Adrenal gland (tissue), 5 donors: ENCODE measurements around the gene SLC38A5.

Source experiments
- CTCF ChIP-seq, 6 experiments: fragments of 450-650 bp in 4 of 6; fragments of 200-600 bp in 2 of 6; sonication (generic) in 1 of 6; IDR thresholded peaks; 1 replicate in 5 of 6; 2 replicates in 1 of 6; pipeline versions ENCODE4 v1.5.1 to v1.8.0; 2016 to 2021; ENCODE audit warnings: antibody characterized with exemption in 6 of 6, mild to moderate bottlenecking in 2 of 6, moderate library complexity in 1 of 6
- POLR2A ChIP-seq, 2 donors: fragments of 450-650 bp; IDR thresholded peaks; one replicate each; pipeline ENCODE4 v1.6.1; 2017; ENCODE audit warnings: antibody characterized with exemption in 2 of 2, mild to moderate bottlenecking in 2 of 2, moderate library complexity in 1 of 2
- donor health status: DM: no; HTN: no; CAD: no.

GRCh38 chrX:48450076-48450475, 20.0 kb downstream of the SLC38A5 start:
- TF ChIP-seq CTCF (IDR thresholded peaks at IDR 0.05) (no peak), POLR2A (IDR thresholded peaks at IDR 0.05) (no peak)
